Liver (tissue), 9 donors: ENCODE data around the gene KLLN. TPM values are rescaled to one million over a fixed set of nuclear protein-coding genes. Genes with fewer than 3 reads are reported as not detected.

ENCODE experiments used
- DNase-seq: peaks from one replicate; pipeline ENCODE4 v3.0.0-alpha.2; 2017; ENCODE audit warnings: low spot score
- H3K27ac ChIP-seq, 2 donors: one replicate each; pipeline ENCODE4 v1.7.0; 2013; ENCODE audit warnings: inconsistent platforms in 2 of 2, low read length in 2 of 2, control low read depth in 1 of 2, low read depth in 1 of 2, mild to moderate bottlenecking in 1 of 2
- H3K27me3 ChIP-seq, 4 donors: one replicate each; pipeline versions ENCODE4 v1.6.1 to v1.7.0; 2013; ENCODE audit warnings: low read length in 3 of 4, inconsistent platforms in 1 of 4, mild to moderate bottlenecking in 1 of 4, moderate library complexity in 1 of 4; ENCODE audit not compliant: control insufficient read depth in 4 of 4, insufficient read depth in 4 of 4
- H3K36me3 ChIP-seq, 4 donors: one replicate each; pipeline versions ENCODE4 v1.6.1 to v1.7.0; 2013; ENCODE audit warnings: low read length in 3 of 4, mild to moderate bottlenecking in 3 of 4, low read depth in 1 of 4, moderate library complexity in 1 of 4; ENCODE audit not compliant: control insufficient read depth in 4 of 4, insufficient read depth in 3 of 4
- H3K4me1 ChIP-seq, 4 donors: one replicate each; pipeline versions ENCODE4 v1.6.1 to v1.7.0; 2013; ENCODE audit warnings: low read length in 3 of 4, mild to moderate bottlenecking in 3 of 4, moderate library complexity in 1 of 4; ENCODE audit not compliant: control insufficient read depth in 4 of 4, insufficient read depth in 4 of 4
- H3K4me3 ChIP-seq, 3 donors: one replicate each; pipeline versions ENCODE4 v1.6.1 to v1.7.0; 2013; ENCODE audit warnings: low read length in 3 of 3, control low read depth in 1 of 3, low read depth in 1 of 3, mild to moderate bottlenecking in 1 of 3
- H3K9ac ChIP-seq, 2 donors: one replicate each; pipeline ENCODE4 v1.7.0; 2013; ENCODE audit warnings: low read length in 2 of 2, mild to moderate bottlenecking in 2 of 2, moderate library complexity in 2 of 2, control low read depth in 1 of 2, low read depth in 1 of 2
- H3K9me3 ChIP-seq, 4 donors: one replicate each; pipeline versions ENCODE4 v1.6.1 to v1.7.0; 2013; ENCODE audit warnings: low read length in 3 of 4; ENCODE audit not compliant: control insufficient read depth in 4 of 4
- EGR1 ChIP-seq, 2 donors: IDR thresholded peaks; 2 replicates each; pipeline ENCODE4 v1.6.1; 2016 to 2018; ENCODE audit warnings: antibody characterized with exemption in 2 of 2, low read depth in 2 of 2
- FOXA1 ChIP-seq: IDR thresholded peaks from 2 replicates; pipeline ENCODE4 v1.6.1; 2016; ENCODE audit warnings: antibody characterized with exemption
- FOXA2 ChIP-seq: IDR thresholded peaks from 2 replicates; pipeline ENCODE4 v1.6.1; 2016; ENCODE audit warnings: antibody characterized with exemption
- GABPA ChIP-seq, 2 donors: IDR thresholded peaks in 1 of 2; conservative IDR thresholded peaks in 1 of 2; 2 replicates each; pipeline ENCODE4 v1.6.1; 2016; ENCODE audit warnings: antibody characterized with exemption in 2 of 2, mild to moderate bottlenecking in 1 of 2, moderate library complexity in 1 of 2
- HNF4A ChIP-seq, 2 donors: conservative IDR thresholded peaks; 2 replicates each; pipeline ENCODE4 v1.6.1; 2016; ENCODE audit warnings: antibody characterized with exemption in 2 of 2, mild to moderate bottlenecking in 2 of 2
- HNF4G ChIP-seq: IDR thresholded peaks from 2 replicates; pipeline ENCODE4 v1.6.1; 2016; ENCODE audit warnings: antibody characterized with exemption
- JUND ChIP-seq, 2 donors: IDR thresholded peaks; 2 replicates each; pipeline ENCODE4 v1.6.1; 2016; ENCODE audit warnings: antibody characterized with exemption in 2 of 2
- NR2F2 ChIP-seq: IDR thresholded peaks from 2 replicates; pipeline ENCODE4 v1.6.1; 2016; ENCODE audit warnings: antibody characterized with exemption
- RAD21 ChIP-seq, 2 donors: IDR thresholded peaks; 2 replicates each; pipeline ENCODE4 v1.6.1; 2016; ENCODE audit warnings: antibody characterized with exemption in 2 of 2, mild to moderate bottlenecking in 2 of 2
- RXRA ChIP-seq, 2 donors: IDR thresholded peaks; 2 replicates each; pipeline ENCODE4 v1.6.1; 2017 to 2018; ENCODE audit warnings: antibody characterized with exemption in 2 of 2, mild to moderate bottlenecking in 1 of 2
- SP1 ChIP-seq: IDR thresholded peaks from 2 replicates; pipeline ENCODE4 v1.6.1; 2018; ENCODE audit warnings: antibody characterized with exemption, mild to moderate bottlenecking
- TAF1 ChIP-seq: conservative IDR thresholded peaks from 2 replicates; pipeline ENCODE4 v1.6.1; 2016; ENCODE audit warnings: antibody characterized with exemption, mild to moderate bottlenecking
- YY1 ChIP-seq: IDR thresholded peaks from 2 replicates; pipeline ENCODE4 v1.6.1; 2016; ENCODE audit warnings: antibody characterized with exemption, mild to moderate bottlenecking
- WGBS: extraction: QIAGEN DNeasy Blood & Tissue Kit; methylation state at CpG from one replicate; pipeline ENCODE4 v1.1.7; 2013; 5-methylcytosine and 5-hydroxymethylcytosine counted together
- polyA plus RNA-seq, 2 donors: library from polyadenylated mRNA; stranded (reverse) in 1 of 2; unstranded in 1 of 2; fragments of 200-250 nt in 1 of 2; fragments of >200 nt in 1 of 2; fragmentation: Nextera tagmentation in 1 of 2; extraction: Ambion mirVana in 1 of 2; gene quantifications; one replicate each; pipeline versions ENCODE4 v1.2.1 to v1.2.3, GENCODE V29; 2013 to 2015
- total RNA-seq, 2 donors: library from RNA; depleted of rRNA; stranded (reverse); fragments of >200 nt; gene quantifications; one replicate each; pipeline ENCODE4 v1.2.3, GENCODE V29; 2014
- TF ChIP-seq, protein P1 (sequence below): IDR thresholded peaks from 2 replicates; pipeline ENCODE4 v1.6.1; 2016; ENCODE audit warnings: antibody characterized with exemption
- TF ChIP-seq, protein P2 (sequence below): IDR thresholded peaks from 2 replicates; pipeline ENCODE4 v1.6.1; 2016; ENCODE audit warnings: antibody characterized with exemption, mild to moderate bottlenecking
- TF ChIP-seq, protein P3 (sequence below): IDR thresholded peaks from 2 replicates; pipeline ENCODE4 v1.6.1; 2016; ENCODE audit warnings: antibody characterized with exemption
- TF ChIP-seq, protein P4 (sequence below): fragments of 150-350 bp; IDR thresholded peaks from 2 replicates; pipeline ENCODE4 v1.5.1; 2017; ENCODE audit warnings: improper control_type of control experiment, low read depth, low read length; ENCODE audit not compliant: missing input control
- TF ChIP-seq, protein P5 (sequence below): IDR thresholded peaks from 2 replicates; pipeline ENCODE4 v1.6.1; 2016; ENCODE audit warnings: antibody characterized with exemption
- donor health status: healthy.
- donor health status: healthy.
- donor health status: healthy.
- donor health status: healthy.
- donor health status: healthy.

The KLLN gene
- total and polyA plus RNA-seq, 4 donors: 0.17 to 0.42 (median 0.24) TPM

DNA sequence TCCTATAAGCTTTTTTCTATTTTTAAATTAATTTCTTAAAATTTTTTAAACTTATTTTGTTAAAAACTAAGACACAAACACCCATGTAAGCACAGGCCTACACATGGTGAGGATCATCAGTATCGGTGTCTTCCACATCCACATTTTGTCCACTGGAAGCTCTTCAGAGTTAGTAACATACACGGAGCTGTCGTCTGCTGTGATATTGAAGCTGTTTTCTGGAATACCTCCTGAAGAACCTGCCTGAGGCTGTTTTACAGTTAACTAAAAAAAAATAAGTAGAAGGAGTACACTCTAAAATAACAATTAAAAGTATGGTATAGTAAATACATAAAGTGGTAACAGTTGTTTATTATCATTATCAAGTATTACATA, 17.7 kb downstream of the KLLN start:
- Histone ChIP-seq H3K9me3 (no peaks in the 10 kb centered on the region), H3K4me1 (no peaks in the 10 kb centered on the region), H3K27ac (no peak overlapping the region), H3K4me3 (no peak overlapping the region), H3K9ac (no peak overlapping the region), H3K36me3 (no peaks in the 10 kb centered on the region), H3K27me3 (no peaks in the 10 kb centered on the region)
- 97% methylated on average over 3 of the region's 3 CpGs for WGBS
- TF ChIP-seq RAD21 (IDR thresholded peaks at IDR 0.05): no peak
- TF ChIP-seq RXRA (IDR thresholded peaks at IDR 0.05): no peak
- TF ChIP-seq SP1: no peak
- TF ChIP-seq, protein P1, sequence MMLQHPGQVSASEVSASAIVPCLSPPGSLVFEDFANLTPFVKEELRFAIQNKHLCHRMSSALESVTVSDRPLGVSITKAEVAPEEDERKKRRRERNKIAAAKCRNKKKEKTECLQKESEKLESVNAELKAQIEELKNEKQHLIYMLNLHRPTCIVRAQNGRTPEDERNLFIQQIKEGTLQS: no peak
- TF ChIP-seq EGR1 (IDR thresholded peaks at IDR 0.05; ENCODE audit: low read depth in 2 of 2): no peak
- TF ChIP-seq, protein P2, sequence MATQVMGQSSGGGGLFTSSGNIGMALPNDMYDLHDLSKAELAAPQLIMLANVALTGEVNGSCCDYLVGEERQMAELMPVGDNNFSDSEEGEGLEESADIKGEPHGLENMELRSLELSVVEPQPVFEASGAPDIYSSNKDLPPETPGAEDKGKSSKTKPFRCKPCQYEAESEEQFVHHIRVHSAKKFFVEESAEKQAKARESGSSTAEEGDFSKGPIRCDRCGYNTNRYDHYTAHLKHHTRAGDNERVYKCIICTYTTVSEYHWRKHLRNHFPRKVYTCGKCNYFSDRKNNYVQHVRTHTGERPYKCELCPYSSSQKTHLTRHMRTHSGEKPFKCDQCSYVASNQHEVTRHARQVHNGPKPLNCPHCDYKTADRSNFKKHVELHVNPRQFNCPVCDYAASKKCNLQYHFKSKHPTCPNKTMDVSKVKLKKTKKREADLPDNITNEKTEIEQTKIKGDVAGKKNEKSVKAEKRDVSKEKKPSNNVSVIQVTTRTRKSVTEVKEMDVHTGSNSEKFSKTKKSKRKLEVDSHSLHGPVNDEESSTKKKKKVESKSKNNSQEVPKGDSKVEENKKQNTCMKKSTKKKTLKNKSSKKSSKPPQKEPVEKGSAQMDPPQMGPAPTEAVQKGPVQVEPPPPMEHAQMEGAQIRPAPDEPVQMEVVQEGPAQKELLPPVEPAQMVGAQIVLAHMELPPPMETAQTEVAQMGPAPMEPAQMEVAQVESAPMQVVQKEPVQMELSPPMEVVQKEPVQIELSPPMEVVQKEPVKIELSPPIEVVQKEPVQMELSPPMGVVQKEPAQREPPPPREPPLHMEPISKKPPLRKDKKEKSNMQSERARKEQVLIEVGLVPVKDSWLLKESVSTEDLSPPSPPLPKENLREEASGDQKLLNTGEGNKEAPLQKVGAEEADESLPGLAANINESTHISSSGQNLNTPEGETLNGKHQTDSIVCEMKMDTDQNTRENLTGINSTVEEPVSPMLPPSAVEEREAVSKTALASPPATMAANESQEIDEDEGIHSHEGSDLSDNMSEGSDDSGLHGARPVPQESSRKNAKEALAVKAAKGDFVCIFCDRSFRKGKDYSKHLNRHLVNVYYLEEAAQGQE: no peak
- no peak for TF ChIP-seq YY1
- TF ChIP-seq, protein P3, sequence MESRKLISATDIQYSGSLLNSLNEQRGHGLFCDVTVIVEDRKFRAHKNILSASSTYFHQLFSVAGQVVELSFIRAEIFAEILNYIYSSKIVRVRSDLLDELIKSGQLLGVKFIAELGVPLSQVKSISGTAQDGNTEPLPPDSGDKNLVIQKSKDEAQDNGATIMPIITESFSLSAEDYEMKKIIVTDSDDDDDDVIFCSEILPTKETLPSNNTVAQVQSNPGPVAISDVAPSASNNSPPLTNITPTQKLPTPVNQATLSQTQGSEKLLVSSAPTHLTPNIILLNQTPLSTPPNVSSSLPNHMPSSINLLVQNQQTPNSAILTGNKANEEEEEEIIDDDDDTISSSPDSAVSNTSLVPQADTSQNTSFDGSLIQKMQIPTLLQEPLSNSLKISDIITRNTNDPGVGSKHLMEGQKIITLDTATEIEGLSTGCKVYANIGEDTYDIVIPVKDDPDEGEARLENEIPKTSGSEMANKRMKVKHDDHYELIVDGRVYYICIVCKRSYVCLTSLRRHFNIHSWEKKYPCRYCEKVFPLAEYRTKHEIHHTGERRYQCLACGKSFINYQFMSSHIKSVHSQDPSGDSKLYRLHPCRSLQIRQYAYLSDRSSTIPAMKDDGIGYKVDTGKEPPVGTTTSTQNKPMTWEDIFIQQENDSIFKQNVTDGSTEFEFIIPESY: no peak
- no peak for TF ChIP-seq HNF4A (conservative IDR thresholded peaks at IDR 0.05)
- TF ChIP-seq GABPA (IDR thresholded peaks at IDR 0.05 in 1 of 2, conservative IDR thresholded peaks at IDR 0.05 in 1 of 2): no peak
- TF ChIP-seq, protein P4, sequence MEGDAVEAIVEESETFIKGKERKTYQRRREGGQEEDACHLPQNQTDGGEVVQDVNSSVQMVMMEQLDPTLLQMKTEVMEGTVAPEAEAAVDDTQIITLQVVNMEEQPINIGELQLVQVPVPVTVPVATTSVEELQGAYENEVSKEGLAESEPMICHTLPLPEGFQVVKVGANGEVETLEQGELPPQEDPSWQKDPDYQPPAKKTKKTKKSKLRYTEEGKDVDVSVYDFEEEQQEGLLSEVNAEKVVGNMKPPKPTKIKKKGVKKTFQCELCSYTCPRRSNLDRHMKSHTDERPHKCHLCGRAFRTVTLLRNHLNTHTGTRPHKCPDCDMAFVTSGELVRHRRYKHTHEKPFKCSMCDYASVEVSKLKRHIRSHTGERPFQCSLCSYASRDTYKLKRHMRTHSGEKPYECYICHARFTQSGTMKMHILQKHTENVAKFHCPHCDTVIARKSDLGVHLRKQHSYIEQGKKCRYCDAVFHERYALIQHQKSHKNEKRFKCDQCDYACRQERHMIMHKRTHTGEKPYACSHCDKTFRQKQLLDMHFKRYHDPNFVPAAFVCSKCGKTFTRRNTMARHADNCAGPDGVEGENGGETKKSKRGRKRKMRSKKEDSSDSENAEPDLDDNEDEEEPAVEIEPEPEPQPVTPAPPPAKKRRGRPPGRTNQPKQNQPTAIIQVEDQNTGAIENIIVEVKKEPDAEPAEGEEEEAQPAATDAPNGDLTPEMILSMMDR: no peak
- TF ChIP-seq HNF4G: no peak
- TF ChIP-seq, protein P5, sequence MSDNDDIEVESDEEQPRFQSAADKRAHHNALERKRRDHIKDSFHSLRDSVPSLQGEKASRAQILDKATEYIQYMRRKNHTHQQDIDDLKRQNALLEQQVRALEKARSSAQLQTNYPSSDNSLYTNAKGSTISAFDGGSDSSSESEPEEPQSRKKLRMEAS: no peak
- no peak for TF ChIP-seq FOXA1
- TF ChIP-seq TAF1: no peak
- TF ChIP-seq NR2F2: no peak
- TF ChIP-seq JUND (IDR thresholded peaks at IDR 0.05): no peak
- TF ChIP-seq FOXA2: no peak
- no peak for DNase-seq
